Dermis blood vessel endothelial cell (primary cell): ENCODE measurements around the gene TNS1. TPM values are rescaled to one million over a fixed set of nuclear protein-coding genes. Genes with fewer than 3 reads are reported as not detected.

Source experiments
- DNase-seq: peaks from one replicate; pipeline ENCODE4 v3.0.0; 2010
- total RNA-seq: library from RNA; depleted of rRNA; stranded (reverse); fragments of >200 nt; gene quantifications from 2 replicates; pipeline ENCODE4 v1.2.3, GENCODE V29; 2014

The TNS1 gene
- total RNA-seq, 1 donor from 2014 or later, result 45.8 TPM

GRCh38 chr2:217998926-217999594 is 3.7 kb downstream of the TNS1 start:
- DNase-seq, result no peak

GRCh38 chr2:217997510-217997909 is 5.3 kb downstream of the TNS1 start:
- DNase-seq, result no peak

GRCh38 chr2:217996361-217996760 is 6.4 kb downstream of the TNS1 start:
- no peak for DNase-seq

- DNase-seq, result no peak
Observed at GRCh38 chr2:217995731-217996231, 7.0 kb downstream of the TNS1 start.

GRCh38 chr2:217994776-217995274 is 8.0 kb downstream of the TNS1 start:
- peak; percentile 41 for DNase-seq

- DNase-seq, result peak; percentile 70
Observed at GRCh38 chr2:217993817-217994463, 8.9 kb downstream of the TNS1 start.

- peak; percentile 62 for DNase-seq
Observed at GRCh38 chr2:217993138-217993537, 9.7 kb downstream of the TNS1 start.

- DNase-seq, result no peak
Observed at GRCh38 chr2:217992061-217992460, 10.7 kb downstream of the TNS1 start.

GRCh38 chr2:217990791-217991465 is 11.9 kb downstream of the TNS1 start:
- DNase-seq, result no peak

- no peak for DNase-seq
Observed at GRCh38 chr2:217990389-217990788, 12.4 kb downstream of the TNS1 start.

- DNase-seq, result no peak
Observed at GRCh38 chr2:217989221-217989948, 13.4 kb downstream of the TNS1 start.

- no peak for DNase-seq
Observed at GRCh38 chr2:217988840-217989204, 14.0 kb downstream of the TNS1 start.

GRCh38 chr2:217988014-217988839 is 14.6 kb downstream of the TNS1 start:
- peak; percentile 84 for DNase-seq

GRCh38 chr2:217987391-217987790 is 15.4 kb downstream of the TNS1 start:
- no peak for DNase-seq

GRCh38 chr2:217986256-217986961 is 16.4 kb downstream of the TNS1 start:
- no peak for DNase-seq

GRCh38 chr2:217983276-217984233 is 19.2 kb downstream of the TNS1 start:
- DNase-seq, result peak; percentile 77

GRCh38 chr2:217981971-217982370 is 20.8 kb downstream of the TNS1 start:
- no peak for DNase-seq

GRCh38 chr2:217981084-217981730 is 21.6 kb downstream of the TNS1 start:
- DNase-seq, result peak; percentile 41

- no peak for DNase-seq
Observed at GRCh38 chr2:217980591-217980990, 22.2 kb downstream of the TNS1 start.
